ENCODE measurements around the gene MMP20.

MMP20 gene, protein sequence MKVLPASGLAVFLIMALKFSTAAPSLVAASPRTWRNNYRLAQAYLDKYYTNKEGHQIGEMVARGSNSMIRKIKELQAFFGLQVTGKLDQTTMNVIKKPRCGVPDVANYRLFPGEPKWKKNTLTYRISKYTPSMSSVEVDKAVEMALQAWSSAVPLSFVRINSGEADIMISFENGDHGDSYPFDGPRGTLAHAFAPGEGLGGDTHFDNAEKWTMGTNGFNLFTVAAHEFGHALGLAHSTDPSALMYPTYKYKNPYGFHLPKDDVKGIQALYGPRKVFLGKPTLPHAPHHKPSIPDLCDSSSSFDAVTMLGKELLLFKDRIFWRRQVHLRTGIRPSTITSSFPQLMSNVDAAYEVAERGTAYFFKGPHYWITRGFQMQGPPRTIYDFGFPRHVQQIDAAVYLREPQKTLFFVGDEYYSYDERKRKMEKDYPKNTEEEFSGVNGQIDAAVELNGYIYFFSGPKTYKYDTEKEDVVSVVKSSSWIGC

DNA sequence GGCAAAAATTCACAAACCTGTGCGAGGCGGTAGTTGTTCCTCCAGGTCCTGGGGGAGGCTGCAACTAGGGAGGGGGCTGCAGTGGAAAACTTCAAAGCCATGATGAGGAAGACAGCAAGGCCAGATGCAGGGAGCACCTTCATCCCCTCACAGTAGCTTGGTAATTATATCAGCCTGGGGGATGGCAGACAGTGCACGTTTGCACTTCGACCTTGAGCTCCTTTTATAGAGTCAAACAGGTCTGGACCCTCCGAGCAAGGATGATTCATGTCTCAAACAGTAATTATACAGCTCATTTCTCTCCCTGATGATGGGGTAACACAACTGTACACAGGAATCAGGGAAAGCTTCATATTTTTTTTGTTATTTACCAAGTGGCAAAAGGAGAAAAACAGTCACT lies at the start of gene MMP20:
TSS of gene MMP20 (minus strand) at position 156 of the 400 bp plus-strand sequence. CDS start at position 143, 13 bp downstream.
- peaks cover 29% of the 10 kb centered on the region for H3K27me3 Mint-ChIP-seq
- H3K9me3 Mint-ChIP-seq: no peaks in the 10 kb centered on the region
- H3K4me3 Mint-ChIP-seq: no peak within 1 kb of the TSS
- DNase-seq: no peak
- H3K27ac Mint-ChIP-seq: no peak within 1 kb of the TSS
- no peaks in the 10 kb centered on the region for H3K4me1 Mint-ChIP-seq
- CTCF ChIA-PET: interaction anchor here (0.9 to 1.3 kb wide), 2 partner anchors 41 to 235 kb away, joined by 3 read pairs; no protein-coding TSS in a partner anchor
- no peaks in the 10 kb centered on the region for H3K36me3 Mint-ChIP-seq

DNA sequence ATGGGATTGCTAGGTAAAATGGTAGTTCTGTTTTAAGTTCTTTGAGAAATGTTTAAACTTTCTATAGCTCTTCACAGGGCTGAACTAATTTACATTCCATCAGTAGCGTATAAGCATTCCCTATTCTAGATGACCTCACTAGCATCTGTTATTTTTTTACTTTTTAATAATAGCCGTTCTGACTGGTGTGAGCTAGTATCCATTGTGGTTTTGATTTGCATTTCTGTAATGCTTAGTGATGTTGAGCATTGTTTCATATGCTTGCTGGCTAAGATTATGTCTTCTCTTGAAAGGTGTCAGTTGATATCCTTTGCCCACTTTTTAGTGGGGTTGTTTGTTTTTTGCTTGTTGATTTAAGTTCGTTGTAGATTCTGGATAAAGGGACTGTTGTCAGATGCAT lies 44.5 kb upstream of the MMP20 start:
- no peak for DNase-seq
- H3K9me3 Mint-ChIP-seq: no peaks in the 10 kb centered on the region
- H3K27me3 Mint-ChIP-seq: peaks cover 4% of the 10 kb centered on the region
- no peak overlapping the region for H3K4me3 Mint-ChIP-seq
- H3K27ac Mint-ChIP-seq: no peak overlapping the region
- H3K36me3 Mint-ChIP-seq: no peaks in the 10 kb centered on the region
- CTCF ChIA-PET: interaction anchor here (0.6 kb wide), 1 partner anchor 328 kb away, joined by 3 read pairs; no protein-coding TSS in a partner anchor
- no peaks in the 10 kb centered on the region for H3K4me1 Mint-ChIP-seq

DNA sequence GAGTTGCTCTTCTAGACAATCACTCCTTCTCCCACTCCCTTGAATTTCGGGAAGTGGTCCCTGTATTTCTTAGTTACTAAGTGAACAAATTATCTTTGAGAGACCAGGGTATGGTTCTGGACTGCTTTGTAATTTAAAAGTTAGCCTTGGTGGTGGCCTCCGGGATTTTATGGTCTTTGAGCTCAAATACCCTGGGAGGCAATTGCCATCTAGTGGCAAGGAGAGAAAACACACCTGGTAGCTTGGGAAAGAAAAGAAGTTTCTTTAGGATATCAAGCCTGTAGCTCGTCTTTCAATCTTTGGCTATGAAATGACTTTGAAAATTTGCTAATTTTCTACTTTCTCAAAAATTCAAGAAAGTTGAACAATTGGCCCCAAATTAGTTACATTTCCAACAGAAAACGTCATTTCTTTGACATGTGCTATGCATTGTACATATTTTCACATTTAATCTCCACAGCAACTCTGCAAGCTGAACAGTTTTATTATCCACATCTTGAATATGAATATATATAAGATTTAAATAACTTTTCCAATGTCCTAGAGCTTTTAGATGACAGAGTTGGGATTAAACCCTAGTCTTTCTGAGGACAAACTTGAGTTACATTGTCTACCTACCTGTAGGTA lies 41.3 kb upstream of the MMP20 start:
- no peaks in the 10 kb centered on the region for H3K4me1 Mint-ChIP-seq
- peak; percentile 33 for DNase-seq
- H3K4me3 Mint-ChIP-seq: no peak overlapping the region
- no peak overlapping the region for H3K27ac Mint-ChIP-seq
- peaks cover 4% of the 10 kb centered on the region for H3K27me3 Mint-ChIP-seq
- H3K36me3 Mint-ChIP-seq: no peaks in the 10 kb centered on the region
- CTCF ChIA-PET: interaction anchor here (0.6 to 3.7 kb wide), 38 partner anchors 8 to 805 kb away, joined by 3 to 44 read pairs (median 3); partner anchors contain the start of gene MMP20
- H3K9me3 Mint-ChIP-seq: no peaks in the 10 kb centered on the region

DNA sequence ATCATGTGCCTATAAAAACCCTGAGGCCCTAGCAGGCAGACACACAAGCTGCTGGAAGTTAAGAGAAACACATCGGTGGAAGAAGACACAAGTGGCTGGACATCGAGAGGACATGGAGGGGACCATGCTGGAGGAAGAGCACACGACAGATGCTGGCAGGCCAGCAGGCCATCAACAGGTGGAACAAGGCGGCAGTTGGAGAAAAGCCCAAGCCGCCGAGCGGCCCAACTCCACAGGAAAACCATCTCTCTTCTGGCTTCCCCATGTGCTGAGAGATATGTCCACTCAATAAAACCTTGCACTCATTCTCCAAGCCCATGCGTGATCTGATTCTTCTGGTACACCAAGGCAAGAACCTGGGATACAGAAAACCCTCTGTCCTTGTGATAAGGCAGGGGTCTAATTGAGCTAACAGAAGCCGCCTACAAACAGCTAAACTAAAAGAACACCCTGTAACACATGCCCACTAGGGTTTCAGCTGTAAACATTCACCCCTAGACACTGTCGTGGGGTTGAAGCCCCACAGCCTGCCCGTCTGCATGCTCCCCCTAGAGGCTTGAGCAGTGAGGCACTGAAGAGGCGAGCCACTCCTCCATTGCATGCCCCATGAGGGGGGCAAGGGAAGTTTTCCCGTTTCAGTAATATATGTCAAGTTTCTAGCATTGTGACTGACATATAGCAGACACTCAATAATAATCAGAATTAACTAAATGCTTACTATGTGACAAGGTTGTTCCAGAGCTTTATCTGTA lies 39.0 kb upstream of the MMP20 start:
- H3K27me3 Mint-ChIP-seq: no peaks in the 10 kb centered on the region
- no peak overlapping the region for H3K4me3 Mint-ChIP-seq
- H3K4me1 Mint-ChIP-seq: no peaks in the 10 kb centered on the region
- CTCF ChIA-PET: interaction anchor here (0.9 to 3.7 kb wide), 5 partner anchors 13 to 322 kb away, joined by 3 to 44 read pairs (median 4); no protein-coding TSS in a partner anchor
- peak; percentile 32 for DNase-seq
- no peak overlapping the region for H3K27ac Mint-ChIP-seq
- H3K36me3 Mint-ChIP-seq: no peaks in the 10 kb centered on the region
- H3K9me3 Mint-ChIP-seq: no peaks in the 10 kb centered on the region

DNA sequence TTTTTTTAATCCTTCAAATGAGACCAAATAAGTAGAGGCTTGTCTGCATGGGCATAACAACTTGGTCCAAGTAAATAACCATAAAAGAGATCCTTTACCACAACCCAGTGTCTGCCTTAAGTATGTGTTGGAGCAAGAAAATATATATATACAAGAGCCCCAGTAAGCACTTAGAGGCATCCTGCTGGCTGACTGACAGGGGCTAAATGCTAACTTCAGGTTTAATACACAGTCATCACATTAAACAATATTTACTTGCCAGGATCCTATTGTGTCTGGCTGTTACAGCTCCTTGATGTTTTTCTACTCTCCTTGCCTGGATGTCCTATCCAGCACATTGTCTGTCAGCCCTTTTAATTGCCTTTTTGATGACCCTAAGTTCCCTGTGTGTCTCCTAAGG lies 37.5 kb upstream of the MMP20 start:
- DNase-seq: no peak

DNA sequence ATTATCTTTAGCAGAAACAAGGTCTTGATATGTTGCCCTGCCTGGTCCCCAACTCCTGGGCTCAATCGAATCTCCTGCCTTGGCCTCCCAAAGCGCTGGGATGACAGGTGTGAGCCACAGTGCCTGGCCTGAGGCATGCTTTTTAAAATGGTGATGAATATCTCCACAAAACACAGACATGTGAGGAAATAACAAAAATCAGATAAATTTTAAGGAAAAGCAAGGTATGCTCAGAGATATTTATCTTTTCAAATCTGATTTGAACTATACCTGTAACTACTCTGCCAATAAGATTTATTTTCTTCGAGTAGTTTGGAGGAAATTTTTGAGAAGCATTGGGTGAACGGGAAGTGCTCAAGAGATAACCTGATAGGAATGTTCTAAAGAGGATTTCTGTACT lies 35.9 kb upstream of the MMP20 start:
- CTCF ChIA-PET: no interaction called here
- no peaks in the 10 kb centered on the region for H3K4me1 Mint-ChIP-seq

More for the DNA sequence above, 37.5 kb upstream of the MMP20 start:
- CTCF ChIA-PET: no interaction called here
- H3K9me3 Mint-ChIP-seq: no peaks in the 10 kb centered on the region
- no peaks in the 10 kb centered on the region for H3K27me3 Mint-ChIP-seq
- H3K27ac Mint-ChIP-seq: no peak overlapping the region
- no peaks in the 10 kb centered on the region for H3K36me3 Mint-ChIP-seq
- H3K4me1 Mint-ChIP-seq: no peaks in the 10 kb centered on the region
- no peak overlapping the region for H3K4me3 Mint-ChIP-seq

DNA sequence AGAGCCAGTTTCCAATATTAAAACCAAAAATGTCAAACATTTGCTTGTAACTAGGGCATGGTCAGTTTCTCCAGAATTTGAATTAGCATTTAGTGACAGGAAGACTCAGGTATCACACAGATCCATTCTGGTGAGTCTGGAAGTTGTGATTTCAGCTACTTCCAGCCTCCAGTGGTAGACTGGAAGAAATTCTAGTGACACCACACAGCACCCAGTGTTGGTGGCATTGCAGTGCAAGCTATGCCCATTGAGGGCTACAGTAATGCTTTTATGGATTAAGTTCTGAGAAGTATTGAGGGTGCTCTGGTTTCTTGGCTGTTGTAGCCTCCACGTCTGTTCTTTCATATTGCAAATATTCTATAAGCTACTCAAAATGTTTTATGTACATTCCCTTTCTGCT lies 31.4 kb upstream of the MMP20 start:
- Mint-ChIP-seq H3K4me3 (no peak overlapping the region), H3K36me3 (no peaks in the 10 kb centered on the region), H3K9me3 (peaks cover 5% of the 10 kb centered on the region), H3K27me3 (peaks cover 13% of the 10 kb centered on the region), H3K4me1 (no peaks in the 10 kb centered on the region), H3K27ac (no peak overlapping the region)
- no peak for DNase-seq
- CTCF ChIA-PET: interaction anchor here (0.6 kb wide), 1 partner anchor 325 kb away, joined by 3 read pairs; no protein-coding TSS in a partner anchor

More for the DNA sequence above, 35.9 kb upstream of the MMP20 start:
- H3K27ac Mint-ChIP-seq: no peak overlapping the region
- peaks cover 5% of the 10 kb centered on the region for H3K27me3 Mint-ChIP-seq
- no peaks in the 10 kb centered on the region for H3K36me3 Mint-ChIP-seq
- DNase-seq: no peak
- H3K9me3 Mint-ChIP-seq: no peaks in the 10 kb centered on the region
- no peak overlapping the region for H3K4me3 Mint-ChIP-seq

DNA sequence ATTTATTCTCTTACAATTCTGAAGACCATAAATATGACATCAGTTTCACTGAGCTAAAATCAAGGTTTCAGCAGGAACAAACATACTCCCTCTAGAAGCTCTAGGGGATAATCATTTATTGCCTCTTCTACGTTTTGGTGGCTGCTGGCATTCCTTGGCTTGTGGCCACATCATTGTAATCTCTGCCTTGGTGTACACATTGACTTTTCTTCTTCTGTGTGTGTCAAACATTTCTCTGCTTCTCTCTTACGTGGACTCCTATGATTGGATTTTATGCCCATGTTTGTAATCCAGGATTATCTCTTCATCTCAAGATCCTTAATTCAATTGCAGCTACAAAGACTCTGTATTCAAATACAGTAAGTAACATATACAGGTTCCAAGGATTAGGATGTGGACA lies 30.4 kb upstream of the MMP20 start:
- H3K4me1 Mint-ChIP-seq: no peaks in the 10 kb centered on the region
- CTCF ChIA-PET: interaction anchor here (3.4 kb wide), 1 partner anchor 11 kb away, joined by 16 read pairs; no protein-coding TSS in a partner anchor

DNA sequence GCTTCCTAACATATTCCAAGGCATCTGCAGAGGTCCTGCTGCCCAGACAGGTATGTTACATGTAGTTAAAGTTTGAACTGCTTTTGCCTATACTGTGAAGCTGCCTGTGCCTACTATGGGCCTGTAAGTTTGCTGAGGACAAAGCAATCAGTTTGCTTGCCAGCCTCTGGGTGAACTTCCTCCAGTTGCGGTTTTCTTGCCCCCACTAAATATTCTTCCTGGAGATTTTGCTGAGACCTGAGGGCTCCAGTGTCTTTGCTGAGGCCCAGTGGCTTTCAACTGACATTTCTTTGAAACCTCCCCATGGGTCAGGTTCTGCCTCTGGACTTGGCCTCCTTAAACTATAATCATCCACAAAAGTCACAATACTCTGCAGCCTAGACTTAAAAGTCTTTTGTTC lies 29.6 kb upstream of the MMP20 start:
- peaks cover 13% of the 10 kb centered on the region for H3K27me3 Mint-ChIP-seq
- H3K4me1 Mint-ChIP-seq: no peaks in the 10 kb centered on the region
- peaks cover 5% of the 10 kb centered on the region for H3K9me3 Mint-ChIP-seq
- no peak overlapping the region for H3K4me3 Mint-ChIP-seq
- DNase-seq: no peak
- H3K27ac Mint-ChIP-seq: no peak overlapping the region
- CTCF ChIA-PET: interaction anchor here (3.4 kb wide), 1 partner anchor 12 kb away, joined by 16 read pairs; no protein-coding TSS in a partner anchor
- no peaks in the 10 kb centered on the region for H3K36me3 Mint-ChIP-seq

More for the DNA sequence above, 30.4 kb upstream of the MMP20 start:
- Mint-ChIP-seq H3K9me3 (peaks cover 5% of the 10 kb centered on the region), H3K27me3 (peaks cover 13% of the 10 kb centered on the region), H3K36me3 (no peaks in the 10 kb centered on the region), H3K27ac (no peak overlapping the region), H3K4me3 (no peak overlapping the region)
- DNase-seq: no peak

DNA sequence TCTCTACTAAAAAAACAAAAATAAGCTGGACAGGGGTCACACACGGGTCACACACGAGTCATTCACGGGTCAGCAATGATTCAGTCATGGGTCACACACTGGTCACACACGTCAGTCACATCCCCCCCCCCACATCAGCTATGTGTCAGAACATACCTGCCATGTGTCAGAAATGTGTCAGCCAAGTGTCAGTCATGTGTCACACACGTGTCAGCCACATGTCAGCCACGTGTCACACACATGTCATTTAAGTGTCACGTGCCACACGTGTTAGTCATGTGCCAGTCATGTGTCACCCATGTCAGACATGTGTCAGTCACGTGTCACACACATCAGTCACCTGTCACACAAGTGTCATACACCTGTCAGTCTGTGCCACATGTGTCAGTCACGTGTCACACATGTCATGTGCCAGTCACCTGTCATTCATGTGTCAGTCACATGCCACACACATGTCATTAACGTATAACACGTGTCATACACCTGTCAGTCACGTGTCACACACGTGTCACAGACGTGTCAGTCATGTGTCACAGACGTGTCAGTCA lies 28.7 kb upstream of the MMP20 start:
- no peak overlapping the region for H3K27ac Mint-ChIP-seq

DNA sequence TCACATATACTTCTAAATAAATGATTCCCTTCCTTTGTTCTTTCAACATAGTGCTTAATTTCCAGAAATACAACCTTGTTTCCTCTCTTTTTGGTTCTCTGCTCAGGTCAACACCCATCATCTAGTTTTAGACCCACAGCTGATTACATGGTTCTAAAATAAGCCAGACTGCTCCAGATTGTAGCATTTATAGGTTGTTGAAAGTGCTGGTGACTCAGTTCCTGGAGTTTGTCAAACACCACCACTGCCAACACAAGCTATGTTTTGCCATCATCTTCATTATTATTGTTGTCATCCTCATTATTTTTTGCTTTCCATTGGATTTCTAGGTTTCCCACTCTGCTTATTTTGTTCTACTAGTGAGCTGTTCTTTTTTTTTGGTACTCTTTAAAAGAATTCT lies 22.3 kb upstream of the MMP20 start:
- no peak for DNase-seq
- Mint-ChIP-seq H3K4me3 (no peak overlapping the region), H3K4me1 (no peaks in the 10 kb centered on the region), H3K27me3 (peaks cover 3% of the 10 kb centered on the region), H3K9me3 (no peaks in the 10 kb centered on the region), H3K36me3 (no peaks in the 10 kb centered on the region), H3K27ac (no peak overlapping the region)
- CTCF ChIA-PET: no interaction called here

More for the DNA sequence above, 28.7 kb upstream of the MMP20 start:
- Mint-ChIP-seq H3K27me3 (peaks cover 13% of the 10 kb centered on the region), H3K36me3 (no peaks in the 10 kb centered on the region), H3K4me3 (no peak overlapping the region), H3K4me1 (no peaks in the 10 kb centered on the region), H3K9me3 (peaks cover 5% of the 10 kb centered on the region)
- DNase-seq: no peak
- CTCF ChIA-PET: interaction anchor here (1.1 to 3.4 kb wide), 2 partner anchors 13 to 41 kb away, joined by 3 to 16 read pairs; no protein-coding TSS in a partner anchor

DNA sequence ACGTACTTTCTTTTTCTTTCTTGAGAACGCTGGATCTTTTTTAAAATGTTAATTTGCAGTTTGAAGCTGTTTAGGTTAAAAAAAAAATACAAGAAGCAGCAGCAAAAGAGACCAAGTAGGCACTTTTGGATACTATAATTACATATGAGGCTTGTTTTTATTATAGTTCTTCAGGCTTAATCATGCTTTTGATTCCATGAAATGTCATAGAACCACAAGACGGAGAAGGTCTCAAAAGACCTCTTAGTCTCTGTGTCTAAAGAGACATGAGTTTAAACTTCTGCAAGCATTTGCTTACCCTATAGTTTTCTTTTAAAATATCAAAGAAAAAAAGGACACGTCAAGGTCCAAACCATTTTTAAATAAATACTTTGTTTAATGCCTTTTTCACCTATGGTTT lies 18.8 kb upstream of the MMP20 start:
- Mint-ChIP-seq H3K27ac (no peak overlapping the region), H3K4me1 (no peaks in the 10 kb centered on the region), H3K9me3 (no peaks in the 10 kb centered on the region), H3K27me3 (peaks cover 13% of the 10 kb centered on the region), H3K4me3 (no peak overlapping the region), H3K36me3 (no peaks in the 10 kb centered on the region)
- DNase-seq: no peak
- CTCF ChIA-PET: no interaction called here

DNA sequence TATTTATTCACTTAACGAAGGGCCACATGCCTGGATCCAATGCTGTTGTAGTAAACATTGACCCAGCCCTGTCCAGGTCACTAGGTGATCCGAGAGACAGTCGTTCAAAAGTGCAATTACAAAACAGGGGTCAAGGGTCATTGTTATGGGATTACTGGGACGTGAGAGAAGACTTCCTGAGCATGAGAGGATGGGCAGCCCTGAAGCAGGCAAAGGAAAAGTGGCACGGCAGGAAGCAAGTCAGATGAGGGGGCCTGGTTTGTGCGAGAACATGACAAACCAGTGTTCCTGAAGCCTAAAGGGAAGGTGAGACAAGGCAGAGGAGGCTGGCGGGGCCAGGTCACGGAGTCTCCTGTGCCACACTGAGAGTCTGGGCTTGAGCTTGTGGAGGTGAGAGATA lies 15.8 kb upstream of the MMP20 start:
- DNase-seq: no peak
- H3K9me3 Mint-ChIP-seq: no peaks in the 10 kb centered on the region
- H3K4me1 Mint-ChIP-seq: no peaks in the 10 kb centered on the region
- no peak overlapping the region for H3K27ac Mint-ChIP-seq
- peaks cover 17% of the 10 kb centered on the region for H3K27me3 Mint-ChIP-seq
- H3K4me3 Mint-ChIP-seq: no peak overlapping the region
- H3K36me3 Mint-ChIP-seq: no peaks in the 10 kb centered on the region
- CTCF ChIA-PET: interaction anchor here (1.3 kb wide), 1 partner anchor 9 kb away, joined by 3 read pairs; no protein-coding TSS in a partner anchor

All from activated naive CD4-positive, alpha-beta T cell treated with anti-CD3 and anti-CD28 coated beads, Interleukin-2, amount 10 ng/mL, durations not matched to agents 7 days and 5 days (primary cell).